EL (cell line): ENCODE measurements around the gene HSD11B2.

Experiments
- DNase-seq: peaks from one replicate; pipeline ENCODE4 v3.0.0-alpha.2; 2016

HSD11B2 gene

DNA sequence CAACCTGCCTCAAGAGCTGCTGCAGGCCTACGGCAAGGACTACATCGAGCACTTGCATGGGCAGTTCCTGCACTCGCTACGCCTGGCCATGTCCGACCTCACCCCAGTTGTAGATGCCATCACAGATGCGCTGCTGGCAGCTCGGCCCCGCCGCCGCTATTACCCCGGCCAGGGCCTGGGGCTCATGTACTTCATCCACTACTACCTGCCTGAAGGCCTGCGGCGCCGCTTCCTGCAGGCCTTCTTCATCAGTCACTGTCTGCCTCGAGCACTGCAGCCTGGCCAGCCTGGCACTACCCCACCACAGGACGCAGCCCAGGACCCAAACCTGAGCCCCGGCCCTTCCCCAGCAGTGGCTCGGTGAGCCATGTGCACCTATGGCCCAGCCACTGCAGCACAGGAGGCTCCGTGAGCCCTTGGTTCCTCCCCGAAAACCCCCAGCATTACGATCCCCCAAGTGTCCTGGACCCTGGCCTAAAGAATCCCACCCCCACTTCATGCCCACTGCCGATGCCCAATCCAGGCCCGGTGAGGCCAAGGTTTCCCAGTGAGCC is 5.8 kb downstream of the HSD11B2 start:
- DNase-seq: no peak

DNA sequence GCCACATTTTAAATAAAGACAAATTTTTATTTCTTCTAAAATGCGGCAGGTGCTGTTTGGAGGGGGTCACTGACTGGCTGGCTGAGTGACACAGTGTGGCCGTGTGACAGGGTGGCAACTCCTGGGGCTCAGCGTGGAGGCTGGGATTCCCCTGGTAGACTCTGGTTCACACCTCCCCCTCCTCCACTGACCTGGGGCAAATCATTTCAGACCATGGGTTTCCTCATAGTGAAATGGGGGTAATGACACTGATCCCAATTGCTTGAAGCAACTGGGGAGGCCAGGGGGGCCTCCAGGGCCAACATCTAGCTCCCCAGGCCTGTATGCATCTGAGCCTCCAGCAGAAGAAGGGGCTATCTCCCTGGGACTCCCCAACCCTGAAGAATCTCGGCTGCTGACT is 6.6 kb downstream of the HSD11B2 start:
- no peak for DNase-seq

DNA sequence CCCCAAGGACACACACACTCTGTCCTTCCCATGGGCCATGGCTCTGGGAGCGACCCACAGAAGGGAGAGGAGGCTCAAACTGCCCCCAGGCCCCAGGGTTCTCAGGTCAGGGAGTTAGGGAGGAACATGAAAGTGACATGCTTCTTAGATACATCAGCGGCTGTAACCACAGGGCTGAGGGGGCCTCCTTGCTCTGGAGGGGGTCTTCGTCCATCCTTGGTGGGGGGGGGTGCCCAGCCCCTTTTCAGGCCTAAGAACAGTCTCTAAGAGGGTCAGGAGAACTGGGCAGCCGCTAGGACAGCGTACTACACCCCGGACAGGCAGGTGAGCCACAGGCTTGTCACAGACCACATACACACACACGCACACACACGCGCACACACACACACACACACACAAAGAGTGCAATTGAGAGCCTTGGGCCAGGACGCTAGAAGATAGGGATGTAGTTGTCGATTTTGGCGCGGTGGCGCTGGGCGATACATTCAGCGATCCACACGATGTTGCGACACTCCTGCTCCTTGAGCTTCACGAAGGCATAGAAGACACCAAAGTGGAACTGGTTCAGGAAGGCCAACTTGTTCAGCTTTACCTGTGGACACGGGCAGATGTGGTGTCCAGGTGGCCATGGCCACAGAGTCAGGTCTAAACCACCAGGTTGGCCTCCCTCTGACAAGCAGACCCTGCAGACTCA is 7.3 kb downstream of the HSD11B2 start:
- DNase-seq: no peak

DNA sequence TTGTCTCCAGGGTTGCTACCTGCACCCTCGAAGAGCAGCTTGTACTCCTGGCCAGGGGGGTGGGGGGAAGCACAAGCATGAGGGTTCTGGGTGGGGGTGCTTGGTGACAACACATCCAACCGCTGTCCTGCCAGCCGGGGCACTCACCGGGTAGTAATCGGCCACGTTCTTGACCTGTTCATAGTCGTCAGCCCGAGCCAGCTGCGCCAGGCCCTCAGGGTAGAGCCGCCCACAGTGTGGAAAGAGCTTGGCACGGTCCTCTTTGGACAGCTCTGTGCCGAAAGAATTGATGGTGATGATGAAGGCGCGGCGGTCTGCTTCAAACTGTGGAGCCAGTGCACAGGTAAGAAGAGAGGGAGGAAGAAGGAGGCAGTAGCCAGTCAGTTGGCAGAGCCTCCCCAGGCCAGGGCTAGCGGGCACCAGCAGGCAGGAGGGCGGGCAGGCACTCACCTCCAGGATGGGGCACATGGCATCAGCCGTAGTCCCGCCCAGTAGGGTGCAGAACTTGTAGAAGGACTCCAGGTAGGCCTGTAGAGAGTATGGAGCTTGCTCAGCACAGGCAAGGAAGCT is 8.0 kb downstream of the HSD11B2 start:
- DNase-seq: no peak

DNA sequence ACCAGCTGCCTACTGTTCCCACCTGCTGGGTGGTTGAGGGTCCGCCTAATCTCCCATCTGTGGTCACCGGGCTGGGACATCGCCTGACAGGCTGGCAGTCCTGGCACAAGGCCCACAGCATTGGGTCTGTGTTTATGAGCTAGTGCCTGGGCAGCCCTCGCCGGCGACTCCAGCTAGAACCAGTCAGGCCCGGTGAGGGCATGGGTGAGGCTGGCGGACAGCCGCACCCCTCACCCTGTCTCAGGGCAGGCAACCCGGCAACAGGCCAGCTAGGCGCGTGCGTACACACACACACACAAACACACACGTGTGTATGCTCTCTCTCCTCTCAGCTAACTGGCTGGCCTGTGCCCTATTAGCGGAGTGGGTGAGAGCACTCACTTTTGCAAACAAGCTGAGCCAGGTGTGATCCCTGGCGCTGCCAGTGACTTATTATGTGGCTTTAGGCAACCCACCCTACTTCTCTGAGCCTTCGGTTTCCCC is 10.4 kb downstream of the HSD11B2 start:
- DNase-seq: no peak

DNA sequence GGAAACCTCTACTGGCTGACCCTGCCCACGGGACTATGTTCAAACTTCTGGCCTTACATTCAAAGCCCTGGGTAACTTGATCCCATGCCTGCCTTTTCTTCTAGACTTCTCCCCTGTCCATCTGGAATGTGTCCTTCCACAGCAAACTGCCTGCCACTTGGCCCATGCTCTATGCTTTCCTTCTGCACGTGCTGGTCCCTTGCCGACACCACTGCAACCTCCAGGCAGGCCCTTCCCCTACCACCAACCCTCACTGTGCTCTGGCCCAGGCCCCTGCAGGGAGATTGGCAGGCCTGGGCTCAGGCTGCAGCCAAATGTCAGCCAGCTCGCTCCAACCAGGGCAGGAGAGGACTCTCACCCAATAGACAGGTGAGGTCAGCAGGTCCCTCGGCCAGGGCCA is 11.0 kb downstream of the HSD11B2 start:
- no peak for DNase-seq

DNA sequence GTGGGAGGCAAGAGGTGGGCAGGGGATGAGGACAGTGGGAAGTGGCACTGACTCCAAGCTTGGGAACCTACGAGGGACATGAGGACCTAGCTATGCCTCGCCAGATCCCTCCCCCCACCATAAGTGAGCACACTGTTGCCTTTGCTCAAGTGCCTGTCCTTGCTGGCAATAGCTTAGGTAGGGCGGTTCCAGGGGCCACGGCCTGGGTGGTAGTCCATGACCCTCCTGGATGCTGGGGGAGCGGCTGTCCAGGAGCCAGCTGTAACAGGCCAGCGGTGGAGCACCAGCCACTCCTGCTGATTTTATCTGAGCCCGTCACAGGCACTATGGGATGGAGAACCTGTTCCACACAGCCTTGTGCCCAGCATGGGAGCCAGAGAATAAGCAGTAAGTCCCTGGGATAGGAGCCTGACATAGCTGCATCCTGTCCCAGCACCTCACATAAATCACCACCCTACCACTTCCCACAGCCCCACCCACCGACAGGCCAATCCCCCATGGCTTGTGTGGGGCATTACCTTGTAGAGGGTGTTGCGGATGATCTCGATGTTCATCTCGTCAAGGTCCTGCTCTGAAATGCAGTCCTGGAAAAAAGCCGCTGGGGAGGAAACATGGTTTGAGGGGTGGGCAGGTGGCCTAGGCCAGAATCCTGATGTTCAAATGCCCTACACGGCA is 11.8 kb downstream of the HSD11B2 start:
- no peak for DNase-seq

DNA sequence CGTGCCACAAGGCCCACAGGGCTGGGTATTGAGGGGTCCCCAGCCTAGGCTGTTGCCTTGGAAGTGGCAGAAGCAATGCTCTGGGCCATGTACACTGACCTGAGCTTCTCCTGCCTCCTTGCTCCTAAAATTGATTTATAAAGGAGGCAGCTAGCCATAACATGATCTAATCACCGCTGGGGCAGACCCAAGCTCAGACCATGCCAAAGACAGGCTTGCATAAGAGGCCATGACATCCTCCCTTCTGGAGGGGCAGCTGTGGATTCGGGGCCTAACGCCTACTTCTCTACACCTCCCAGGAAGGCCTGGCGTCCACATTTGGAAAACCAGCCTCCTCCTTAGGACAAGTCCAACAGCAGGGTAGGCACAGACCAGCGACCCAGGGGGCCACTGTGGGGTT is 12.3 kb downstream of the HSD11B2 start:
- DNase-seq: no peak

DNA sequence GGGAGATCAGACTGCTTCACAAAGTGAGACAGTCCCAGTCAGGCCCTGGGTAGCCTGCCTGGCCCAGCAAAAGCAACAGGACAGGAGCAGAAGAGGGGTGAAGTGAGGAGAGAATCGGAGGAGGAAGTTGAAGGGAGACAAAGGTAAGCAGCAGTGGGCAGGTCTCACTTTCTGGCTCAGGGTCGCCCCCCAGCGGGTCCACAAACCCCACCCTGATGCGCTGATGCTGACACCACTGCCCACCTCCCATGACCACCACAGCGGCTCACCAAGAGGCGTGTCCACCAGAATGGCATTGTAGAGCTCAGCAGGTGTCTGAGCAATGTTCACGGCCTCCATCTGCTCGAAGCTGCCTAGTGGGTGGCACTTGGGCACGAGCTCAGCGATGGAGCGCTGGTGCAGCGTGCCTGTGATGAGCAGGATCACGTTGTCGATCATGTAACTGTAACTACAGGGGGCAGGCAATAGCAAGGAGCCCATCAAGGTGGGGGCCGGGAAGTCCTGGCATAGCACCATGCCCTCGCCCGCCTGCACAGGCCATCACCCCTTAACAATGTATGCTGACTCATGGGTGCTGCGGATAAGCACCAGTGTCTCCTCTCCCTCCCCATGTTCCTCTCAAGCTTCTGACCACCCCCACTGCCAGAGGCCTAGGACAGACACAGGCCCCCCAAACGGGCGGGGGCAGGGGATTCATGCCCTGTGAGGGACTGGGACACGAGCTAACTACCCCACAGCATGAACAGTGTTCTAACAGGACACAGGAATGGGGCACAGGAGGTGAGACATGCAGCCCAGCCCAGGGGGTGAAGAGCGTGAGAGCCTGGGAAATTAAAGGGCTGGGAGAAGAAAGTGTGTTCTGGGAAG is 13.6 kb downstream of the HSD11B2 start:
- DNase-seq: no peak

DNA sequence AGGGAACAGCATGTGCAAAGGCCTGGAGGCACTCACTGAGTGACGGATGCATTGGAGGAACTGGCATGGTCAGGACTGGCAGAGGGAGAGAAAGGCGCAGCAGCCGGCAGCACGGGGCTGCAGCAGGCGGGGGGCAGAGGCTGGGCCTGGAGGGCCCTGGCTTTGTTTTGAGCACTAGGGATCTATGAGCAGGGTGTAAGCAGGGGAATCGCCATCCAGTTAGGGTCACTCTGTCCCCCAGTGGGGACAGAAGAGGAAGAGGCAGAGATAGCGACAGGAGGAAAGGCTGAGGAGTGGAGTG is 14.2 kb downstream of the HSD11B2 start:
- DNase-seq: no peak

DNA sequence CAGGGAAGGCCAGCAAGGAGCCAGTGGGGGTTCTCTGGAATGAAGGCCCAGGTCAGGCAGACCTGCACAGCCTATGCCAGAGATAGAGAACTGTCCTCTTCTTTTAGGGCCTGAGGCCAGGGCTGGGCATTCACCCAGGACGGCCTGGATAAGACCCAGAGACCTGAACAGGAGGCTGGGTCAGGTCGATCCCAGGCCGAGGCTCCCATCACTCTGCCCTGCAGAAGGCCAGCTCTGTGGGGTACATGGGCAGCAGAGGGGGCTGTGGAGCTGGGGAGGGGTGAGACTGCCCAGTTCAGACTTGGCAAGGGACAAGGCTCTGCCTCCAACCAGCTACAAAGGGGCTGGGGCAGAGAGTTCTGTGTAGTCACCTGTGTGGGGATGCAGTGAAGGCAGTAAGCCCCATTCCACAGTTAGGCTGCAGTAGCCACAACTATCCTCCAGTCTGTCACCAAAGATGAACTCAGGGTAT is 14.6 kb downstream of the HSD11B2 start:
- DNase-seq: no peak

DNA sequence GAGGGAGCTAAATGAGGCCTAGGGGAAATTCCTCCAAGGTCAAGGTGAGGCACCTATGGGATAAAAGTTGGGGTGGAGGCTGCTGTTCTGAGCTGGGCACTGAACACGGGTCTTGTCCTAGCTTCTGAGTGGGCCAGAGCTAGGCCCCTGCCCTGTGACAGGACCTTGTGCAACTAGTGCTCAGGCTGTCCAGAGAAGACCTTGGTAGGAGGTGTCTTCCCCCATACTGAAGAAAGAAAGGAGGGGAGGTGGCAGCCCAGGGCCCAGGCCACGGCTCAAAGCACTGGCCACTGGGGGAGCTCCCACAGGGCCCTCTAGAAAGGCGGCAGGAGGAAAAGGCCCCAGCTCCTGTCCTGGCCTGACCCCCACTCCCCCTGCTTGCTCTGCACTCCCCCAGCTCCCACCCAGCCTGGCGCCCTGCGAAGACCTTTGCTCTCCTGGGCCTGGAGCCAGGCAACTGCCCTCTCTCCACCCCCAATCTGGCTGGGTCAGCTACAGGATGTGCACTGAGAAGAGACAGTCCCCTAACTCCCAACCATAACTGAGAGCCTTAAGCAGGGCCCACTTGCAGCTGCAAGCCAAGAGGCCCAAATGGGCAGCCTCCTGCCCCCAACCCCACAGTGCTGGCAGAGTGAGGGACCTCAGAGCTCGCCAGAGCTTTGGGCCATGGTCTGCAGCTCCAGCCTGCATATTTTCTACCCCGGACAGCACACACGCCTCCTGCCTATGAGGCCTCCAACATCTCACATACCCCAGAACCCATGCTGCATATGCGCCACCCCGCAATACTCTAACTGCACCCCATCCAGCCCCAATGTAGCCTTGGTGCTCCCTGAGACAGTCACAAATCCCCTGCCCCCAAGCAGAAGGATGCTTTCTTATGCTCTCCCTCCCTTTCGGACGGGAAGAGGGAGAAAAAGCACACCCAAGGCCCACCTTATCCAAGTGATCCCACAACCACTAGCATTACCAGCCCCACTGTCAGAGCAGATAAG is 15.3 kb downstream of the HSD11B2 start:
- DNase-seq: no peak

DNA sequence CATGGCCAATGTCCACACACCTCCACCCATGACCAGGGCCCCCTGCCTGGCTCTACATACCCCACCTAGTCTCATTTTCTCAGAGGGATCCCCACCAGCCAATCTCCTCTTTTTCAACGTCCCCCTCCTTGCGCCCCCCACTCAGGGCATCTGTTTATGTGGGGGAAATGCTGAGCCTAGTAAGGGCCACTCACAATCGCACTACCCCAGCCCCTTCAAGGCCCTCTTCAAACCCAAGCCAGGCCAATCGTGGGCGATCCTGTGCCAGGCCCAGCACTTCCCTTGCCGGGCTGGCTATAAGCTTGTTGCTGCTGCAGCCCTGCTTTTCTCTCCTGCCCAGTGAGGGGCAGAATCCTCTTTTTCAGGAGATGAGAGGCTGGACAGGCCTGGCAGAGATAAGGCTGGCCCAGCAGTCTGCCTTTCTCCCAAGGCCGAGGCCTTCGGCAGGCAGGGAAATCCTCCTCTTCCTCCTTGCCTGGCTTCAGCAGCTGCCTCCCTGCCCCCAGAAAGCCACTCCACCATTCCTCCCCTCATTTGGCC is 16.1 kb downstream of the HSD11B2 start:
- no peak for DNase-seq

DNA sequence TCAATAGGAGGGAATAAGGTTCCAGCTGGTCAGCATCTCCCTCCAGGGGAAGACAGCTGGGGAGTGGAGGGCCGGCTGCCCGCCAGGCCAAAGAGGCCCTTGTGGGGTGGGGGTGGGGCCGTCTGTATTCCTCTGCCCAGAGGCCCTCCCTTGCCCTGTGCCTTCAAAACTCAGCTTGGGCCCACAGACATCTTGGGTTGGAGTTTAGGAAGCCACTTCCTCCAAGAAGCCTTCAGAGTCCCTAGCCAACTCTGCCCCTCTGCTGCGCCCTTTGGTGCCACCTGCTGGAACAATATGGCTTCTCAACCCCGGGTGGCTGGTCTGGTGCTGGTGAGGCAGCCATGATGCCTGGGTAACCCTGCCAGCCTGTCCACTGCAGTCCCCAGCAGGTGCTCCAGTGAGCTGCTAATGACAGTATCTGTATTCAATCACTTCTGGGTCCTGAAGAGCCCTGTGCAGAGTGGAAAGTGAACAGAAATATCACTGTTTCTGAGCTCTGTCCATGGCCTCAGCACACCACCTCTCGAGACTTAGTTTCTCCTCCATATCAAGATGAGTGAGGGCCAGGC is 16.7 kb downstream of the HSD11B2 start:
- peak; percentile 55 for DNase-seq

DNA sequence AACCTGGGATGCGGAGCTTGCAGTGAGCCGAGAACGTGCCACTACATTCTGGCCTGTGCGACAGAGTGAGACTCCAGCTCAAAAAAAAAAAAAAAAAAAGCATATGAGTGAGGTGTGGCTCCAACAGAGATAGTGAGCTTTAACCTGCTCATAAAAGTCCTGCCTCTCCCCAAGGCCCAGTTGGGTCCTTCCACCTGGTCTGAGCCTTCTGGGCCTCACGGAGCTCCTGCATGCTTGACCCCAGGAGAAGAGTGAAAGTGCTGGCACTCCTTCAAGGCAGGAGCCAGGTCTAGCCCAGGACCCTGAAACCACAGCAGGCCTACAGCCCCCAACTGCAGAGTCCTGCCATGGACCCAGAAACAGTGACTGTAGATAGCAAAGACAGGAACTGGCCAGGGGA is 17.7 kb downstream of the HSD11B2 start:
- no peak for DNase-seq

DNA sequence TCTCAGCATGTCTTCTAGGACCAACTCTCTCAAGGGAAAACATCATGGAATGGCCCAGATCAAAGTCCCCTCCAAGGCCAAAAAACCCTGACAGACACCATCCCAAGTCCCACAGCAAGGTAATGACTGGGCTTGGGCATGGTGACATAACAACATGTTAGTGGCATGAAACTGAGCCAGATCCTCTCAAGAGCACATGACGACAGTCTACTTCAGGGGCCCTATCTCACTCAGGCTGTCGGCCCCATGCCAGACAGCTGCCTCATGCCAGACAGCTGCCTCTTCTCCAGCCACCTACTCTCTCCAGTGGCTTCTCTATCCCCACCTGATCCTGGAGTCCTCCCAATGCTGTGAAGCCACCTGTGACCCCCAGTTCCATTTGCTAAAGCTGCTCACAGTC is 18.4 kb downstream of the HSD11B2 start:
- DNase-seq: no peak

DNA sequence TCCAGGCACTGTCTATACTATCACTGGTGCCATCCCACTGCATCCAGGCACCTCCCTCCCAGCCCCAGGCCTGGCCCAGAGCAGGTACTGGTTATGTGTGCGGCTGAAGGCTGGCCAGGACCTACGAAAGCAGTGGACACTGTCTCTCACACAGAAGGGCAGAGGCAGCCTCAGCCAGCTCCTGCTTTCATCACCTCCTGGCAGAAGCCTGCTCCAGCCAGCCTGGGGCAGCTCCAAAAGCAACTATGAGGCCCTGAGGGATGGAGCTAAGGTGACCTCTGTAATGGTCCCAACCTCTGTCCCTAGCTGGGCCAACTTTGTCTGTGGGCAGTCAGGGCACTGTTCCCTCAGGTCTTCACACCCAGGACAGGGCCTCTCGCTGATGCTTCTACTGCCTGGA is 18.8 kb downstream of the HSD11B2 start:
- DNase-seq: no peak

DNA sequence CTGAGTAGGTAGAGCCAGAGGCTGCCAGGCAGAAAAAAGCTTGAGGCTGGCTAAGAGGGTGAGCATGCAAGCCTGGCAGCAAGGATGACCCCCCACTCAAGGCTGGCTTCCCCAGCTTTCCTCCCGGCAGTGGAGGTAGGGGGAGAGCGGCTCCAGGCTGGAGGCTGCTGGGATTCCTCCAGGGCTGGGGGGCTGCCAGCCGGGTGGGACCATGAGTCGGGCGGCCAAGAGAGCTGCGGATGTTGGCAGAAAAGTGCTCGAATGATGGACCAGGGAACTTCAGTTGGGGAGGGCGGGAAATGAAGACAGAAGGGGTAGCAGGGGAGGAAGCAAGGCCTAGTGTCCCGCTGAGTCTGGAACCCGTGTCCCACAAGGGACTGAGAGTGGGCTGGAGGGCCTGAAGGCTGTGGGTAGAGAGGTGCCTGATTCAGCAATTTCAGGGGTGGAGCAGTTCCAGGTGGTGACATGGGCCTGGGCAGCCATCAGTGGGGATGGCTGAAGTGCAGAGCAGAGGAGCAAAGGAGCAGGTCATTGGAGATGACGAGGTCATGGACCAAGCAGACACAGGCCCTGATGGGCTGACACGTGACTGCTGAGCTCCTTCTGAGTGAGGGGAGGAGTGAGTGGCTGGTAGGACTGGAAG is 20.3 kb downstream of the HSD11B2 start:
- no peak for DNase-seq

DNA sequence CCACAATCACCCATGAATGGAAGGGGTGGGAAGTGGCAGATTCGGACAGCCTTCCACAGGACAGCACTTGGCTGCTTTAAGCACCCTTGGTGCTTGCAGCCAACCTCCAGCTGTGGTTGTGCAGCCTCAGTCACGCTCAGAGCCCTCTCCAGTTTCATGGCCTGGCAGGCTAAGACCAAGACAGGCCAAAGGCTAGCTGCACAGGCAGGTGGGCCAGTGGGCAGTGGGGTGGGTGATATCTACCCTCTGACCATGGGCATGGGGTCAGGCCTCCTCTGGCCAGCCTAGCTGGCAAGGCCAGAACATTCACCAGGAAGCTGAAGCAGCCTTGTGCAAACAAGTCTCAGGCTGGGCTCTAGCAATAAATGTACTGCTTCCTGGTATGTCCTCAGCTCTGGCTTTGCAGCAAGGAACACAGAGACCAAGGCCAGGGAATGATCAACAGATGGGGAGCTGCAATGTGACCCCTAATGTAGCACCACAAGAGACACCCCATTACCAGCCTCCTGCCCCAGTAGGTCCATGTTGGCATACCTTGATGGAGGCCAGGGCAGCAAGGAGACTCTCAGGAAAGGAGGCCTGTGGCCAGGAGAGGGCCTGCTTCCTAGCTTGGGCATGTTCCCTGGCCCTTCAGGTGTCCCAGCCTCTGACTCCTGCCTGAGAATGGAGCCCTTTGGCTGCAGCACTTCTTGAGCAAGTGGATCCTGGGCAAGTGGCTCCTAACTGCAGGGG is 20.9 kb downstream of the HSD11B2 start:
- DNase-seq: no peak

DNA sequence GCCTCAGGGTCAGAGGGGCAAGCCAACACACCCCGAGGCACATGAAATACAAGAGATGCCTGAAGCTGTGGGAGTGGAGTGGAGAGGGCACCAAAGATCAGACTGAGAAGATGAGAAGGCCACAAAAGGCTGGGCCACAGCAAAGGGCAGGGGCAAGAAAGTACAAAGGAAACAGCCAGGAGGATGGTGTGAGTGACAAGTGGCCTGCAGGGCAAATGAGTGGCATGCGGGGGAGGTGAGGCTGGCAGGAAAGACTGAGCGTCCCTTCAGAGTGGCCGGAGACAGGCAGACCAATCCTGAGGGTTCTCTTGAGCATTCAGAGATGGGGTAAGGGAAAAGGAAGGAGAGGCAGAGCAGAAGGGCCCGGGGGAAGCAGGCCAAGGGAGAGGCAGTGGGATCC is 23.2 kb downstream of the HSD11B2 start:
- DNase-seq: no peak
